SIG-M5 treated with dmso at 0.1 percent for 504 hours (cell line): ENCODE results near the gene DDX25.

Source experiments
- DNase-seq: peaks from one replicate; lab custom pipeline; 2025; ENCODE audit not compliant: unreplicated experiment; lab: John Stamatoyannopoulos, UW

Gene DDX25

DNA sequence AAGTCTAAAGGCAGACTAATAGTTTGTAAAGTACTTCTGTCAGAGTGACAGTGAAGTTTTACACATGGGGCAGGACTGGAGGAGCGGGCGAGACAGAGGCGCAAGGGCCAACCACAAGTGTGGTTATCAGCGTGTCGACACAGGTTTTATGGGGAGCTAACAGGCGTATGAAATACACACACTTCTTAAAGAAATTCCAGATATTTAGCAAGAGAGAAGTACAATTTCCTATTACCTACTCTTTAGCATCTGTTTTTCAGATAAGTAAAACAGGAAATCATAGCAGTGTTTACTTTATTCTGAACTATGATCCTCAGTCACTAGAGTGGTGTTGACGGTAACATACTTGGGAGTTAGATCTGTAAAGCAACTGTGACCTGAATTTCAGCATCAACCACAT, 64.0 kb downstream of the DDX25 start:
- peak; percentile 69 for DNase-seq

DNA sequence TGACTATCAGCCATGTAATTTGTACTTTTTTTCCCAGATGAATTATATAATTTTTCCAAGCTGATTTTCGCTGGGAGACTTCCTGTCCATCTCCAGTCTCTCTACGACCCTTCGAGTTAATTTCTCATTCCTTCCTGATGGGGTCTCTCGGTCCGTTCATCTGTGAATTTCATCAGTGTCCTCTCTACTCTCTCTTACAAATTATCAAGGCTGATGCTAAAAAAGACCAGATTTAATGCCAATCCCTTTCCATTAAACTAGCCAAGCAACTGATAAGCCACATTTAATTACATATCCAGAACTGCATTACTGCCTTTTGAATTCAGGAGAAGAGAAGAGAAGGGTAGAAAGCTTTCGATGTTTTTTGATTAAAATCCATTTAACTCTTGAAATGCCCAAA, 67.3 kb downstream of the DDX25 start:
- no peak for DNase-seq

DNA sequence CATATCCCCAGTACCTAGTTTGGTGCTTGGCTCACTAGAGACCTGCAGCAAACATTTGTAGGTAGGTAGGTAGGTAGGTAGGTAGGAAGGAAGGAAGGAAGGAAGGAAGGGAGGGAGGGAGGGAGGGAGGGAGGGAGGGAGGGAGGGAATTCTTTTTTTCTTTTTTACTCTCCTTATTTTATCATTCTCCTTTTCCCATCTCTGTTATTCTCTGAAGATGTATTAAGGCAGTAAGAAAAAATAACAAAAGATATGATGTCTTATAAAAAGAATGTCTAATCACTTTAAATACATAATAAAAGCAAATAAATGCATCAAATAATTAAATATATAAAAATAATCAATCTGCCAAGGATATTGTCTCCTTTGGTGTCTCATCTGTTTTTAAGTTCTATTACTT, 70.0 kb downstream of the DDX25 start:
- DNase-seq = no peak

DNA sequence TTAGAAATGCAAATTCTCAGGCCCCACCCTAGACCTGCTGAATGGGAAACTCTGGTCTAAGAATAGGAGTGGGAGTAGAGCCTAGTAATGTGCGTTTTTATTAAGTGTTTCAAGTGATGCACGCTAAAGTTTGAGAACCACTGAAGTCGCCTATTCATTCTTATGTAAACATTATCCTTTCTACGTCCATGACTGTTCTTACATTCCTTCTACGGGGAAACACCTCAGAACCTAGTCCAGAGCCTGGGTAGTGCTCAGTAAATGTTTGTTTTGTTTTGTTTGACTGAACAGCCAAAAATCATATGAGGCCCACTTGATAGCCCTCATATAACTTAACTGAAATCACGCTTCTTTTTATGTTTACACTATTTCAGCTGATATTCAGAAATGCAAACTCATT, 71.3 kb downstream of the DDX25 start:
- no peak for DNase-seq

DNA sequence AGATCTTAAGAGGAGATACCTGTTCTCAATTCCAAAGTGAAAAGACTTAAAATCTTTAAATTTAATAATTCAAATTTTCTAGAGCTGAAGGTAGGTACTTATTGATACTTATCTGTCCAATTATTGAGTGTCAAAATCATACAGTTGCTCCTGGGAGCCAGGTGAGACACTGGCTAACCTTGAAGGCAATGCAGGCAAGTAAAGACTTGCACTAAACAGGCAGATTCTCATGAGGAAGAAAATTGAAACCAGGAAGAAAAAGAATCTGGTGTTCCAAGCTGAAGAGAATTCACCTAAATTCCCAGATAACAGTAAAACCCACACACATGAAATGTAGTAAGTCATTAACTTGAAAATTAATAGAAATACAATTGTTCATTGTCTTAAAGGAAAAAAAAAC, 71.8 kb downstream of the DDX25 start:
- no peak for DNase-seq

DNA sequence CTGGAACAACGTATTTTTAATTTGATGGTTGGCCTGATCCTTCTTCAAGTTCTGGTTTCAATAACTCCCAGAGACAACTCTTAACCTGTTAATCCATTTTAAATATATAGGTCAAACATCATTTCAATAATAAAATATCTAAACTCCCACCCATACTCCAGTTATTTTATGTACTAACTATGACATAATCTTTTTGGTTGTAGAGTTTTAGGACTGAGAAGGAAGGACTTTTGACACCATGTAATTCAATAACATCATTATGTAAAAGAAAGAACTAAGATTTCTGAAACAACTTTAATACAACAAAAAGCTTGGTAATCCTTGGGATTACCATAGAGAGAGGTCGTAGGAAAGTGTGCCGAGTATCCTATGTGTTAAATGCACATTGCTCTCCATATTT, 73.0 kb downstream of the DDX25 start:
- no peak for DNase-seq

DNA sequence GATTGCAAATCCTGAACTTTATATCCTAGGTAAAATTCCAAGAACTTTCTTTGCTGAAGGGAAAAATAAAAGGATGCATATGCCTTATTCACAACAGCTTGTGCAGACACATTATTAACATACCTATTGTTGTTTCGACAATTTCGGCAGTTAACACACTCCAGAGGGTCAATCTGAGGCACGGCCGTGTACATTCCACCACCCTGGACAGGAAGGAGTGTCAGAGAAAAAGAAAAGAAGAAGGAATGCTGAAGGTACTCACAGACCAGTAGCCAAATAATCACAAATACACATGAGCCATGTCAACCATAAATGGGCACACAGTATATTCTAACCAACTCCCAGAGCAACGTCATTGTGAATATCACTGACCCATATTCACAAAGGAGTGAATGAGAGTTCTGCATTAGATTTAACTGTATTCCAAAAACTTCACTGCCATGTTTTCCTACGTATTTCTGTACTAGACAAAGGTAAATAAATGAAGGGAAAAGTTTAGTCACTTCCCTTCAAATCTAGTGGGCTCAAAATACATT, 73.9 kb downstream of the DDX25 start:
- DNase-seq = no peak
